Prostate gland (tissue), 2 donors: Measurements from ENCODE around the gene ACOT11. TPM values are rescaled to one million over a fixed set of nuclear protein-coding genes. Genes with fewer than 3 reads are reported as not detected.

Experiments used
- DNase-seq: peaks from one replicate; pipeline ENCODE4 v3.0.0-alpha.2; 2019; ENCODE audit warnings: low spot score
- H3K27ac ChIP-seq, 2 donors: fragments of 200-600 bp; sonication (generic); 2 replicates each; pipeline ENCODE4 v1.5.1; 2017 to 2019
- H3K27me3 ChIP-seq: fragments of 200-600 bp; sonication (generic); replicated peaks from 2 replicates; pipeline ENCODE4 v1.5.1; 2019; ENCODE audit not compliant: insufficient read depth
- H3K36me3 ChIP-seq, 2 donors: fragments of 200-600 bp; sonication (generic); 1 replicate in 1 of 2; 2 replicates in 1 of 2; pipeline versions ENCODE4 v1.5.1 to v1.8.1; 2017 to 2019
- H3K4me1 ChIP-seq: fragments of 200-600 bp; sonication (generic); replicated peaks from 2 replicates; pipeline ENCODE4 v1.5.1; 2019
- H3K4me3 ChIP-seq, 2 donors: fragments of 200-600 bp; sonication (generic); 2 replicates each; pipeline ENCODE4 v1.5.1; 2017 to 2019
- H3K9me3 ChIP-seq: fragments of 200-600 bp; sonication (generic); 2 replicates; pipeline ENCODE4 v1.5.1; 2017
- CTCF ChIP-seq, 4 experiments: fragments of 200-600 bp in 2 of 4; fragments of 450-650 bp in 2 of 4; sonication (generic) in 2 of 4; IDR thresholded peaks; 1 replicate in 3 of 4; 2 replicates in 1 of 4; pipeline ENCODE4 v1.5.1; 2016 to 2019; ENCODE audit warnings: antibody characterized with exemption in 4 of 4, mild to moderate bottlenecking in 2 of 4, moderate library complexity in 2 of 4
- POLR2A ChIP-seq: fragments of 450-650 bp; IDR thresholded peaks from one replicate; pipeline ENCODE4 v1.6.1; 2016; ENCODE audit warnings: antibody characterized with exemption, mild to moderate bottlenecking
- POLR2AphosphoS5 ChIP-seq: sonication (generic); formaldehyde crosslinking; IDR thresholded peaks from one replicate; pipeline ENCODE4 v1.6.1; 2017; ENCODE audit warnings: antibody characterized with exemption
- WGBS: methylation state at CpG from one replicate; pipeline ENCODE4 v1.1.5; 2018; 5-methylcytosine and 5-hydroxymethylcytosine counted together
- intact Hi-C: fragments of 100-400 bp; cut with DNase I; formaldehyde crosslinking; loops from one replicate; pipeline ENCODE4 v1.14.2; 2022
- total RNA-seq, 2 donors: library from RNA; depleted of rRNA; stranded (reverse); fragments of >200 nt; gene quantifications; one replicate each; pipeline ENCODE4 v1.1.0, GENCODE V29; 2016

Gene ACOT11
- total RNA-seq, 2 donors from 2014 or later, result 6.7 to 18.6 TPM

- 66% methylated on average over 2 of the region's 2 CpGs for WGBS
- Histone ChIP-seq H3K36me3 (no peaks in the 10 kb centered on the region), H3K9me3 (no peaks in the 10 kb centered on the region), H3K27ac (no peak overlapping the region), H3K4me3 (no peak overlapping the region), H3K27me3 (no peaks in the 10 kb centered on the region), H3K4me1 (no peaks in the 10 kb centered on the region)
- intact Hi-C loops, result no loop called here
- TF ChIP-seq POLR2AphosphoS5 (no peak), CTCF (IDR thresholded peaks at IDR 0.05) (no peak), POLR2A (no peak)
- DNase-seq, result no peak
These were observed 66.0 kb downstream of the ACOT11 start for GRCh38 chr1:54614024-54614423.

GRCh38 chr1:54614563-54614962 is 66.5 kb downstream of the ACOT11 start:
- TF ChIP-seq CTCF (IDR thresholded peaks at IDR 0.05), result no peak
- TF ChIP-seq POLR2AphosphoS5, result no peak
- no peaks in the 10 kb centered on the region for H3K9me3 ChIP-seq
- DNase-seq, result no peak
- H3K4me1 ChIP-seq, result no peaks in the 10 kb centered on the region
- H3K27ac ChIP-seq, result no peak overlapping the region
- H3K36me3 ChIP-seq, result no peaks in the 10 kb centered on the region
- H3K27me3 ChIP-seq, result no peaks in the 10 kb centered on the region
- intact Hi-C loops, result no loop called here
- H3K4me3 ChIP-seq, result no peak overlapping the region
- 81% methylated on average over 8 of the region's 8 CpGs for WGBS

GRCh38 chr1:54615531-54616279 is 67.7 kb downstream of the ACOT11 start:
- no peaks in the 10 kb centered on the region for H3K27me3 ChIP-seq
- no peaks in the 10 kb centered on the region for H3K4me1 ChIP-seq
- H3K9me3 ChIP-seq, result no peaks in the 10 kb centered on the region
- WGBS, result 28% methylated on average over 9 of the region's 13 CpGs
- H3K4me3 ChIP-seq, result no peak overlapping the region
- no peak overlapping the region for H3K27ac ChIP-seq
- H3K36me3 ChIP-seq, result no peaks in the 10 kb centered on the region
- intact Hi-C loops, result no loop called here
- TF ChIP-seq POLR2A (no peak), POLR2AphosphoS5 (peak; percentile 15), CTCF (IDR thresholded peaks at IDR 0.05) (no peak)
- peak; percentile 56 for DNase-seq

- no peak for DNase-seq
- WGBS, result 72% methylated on average over 8 of the region's 8 CpGs
- no peak overlapping the region for H3K27ac ChIP-seq
These were observed 71.7 kb downstream of the ACOT11 start for GRCh38 chr1:54619749-54620148.

GRCh38 chr1:54623216-54624007 is 75.4 kb downstream of the ACOT11 start, which contains the start of gene FAM151A:
FAM151A (minus strand) TSS chr1:54623525; CDS start chr1:54623395, 130 bp downstream.
- Histone ChIP-seq H3K4me1 (no peaks in the 10 kb centered on the region), H3K36me3 (no peaks in the 10 kb centered on the region), H3K4me3 (no peak within 1 kb of the TSS), H3K27ac (no peak within 1 kb of the TSS), H3K27me3 (no peaks in the 10 kb centered on the region), H3K9me3 (no peaks in the 10 kb centered on the region)
- TF ChIP-seq POLR2AphosphoS5 (no peak), CTCF (IDR thresholded peaks at IDR 0.05) (no peak), POLR2A (no peak)
- no peak for DNase-seq
- intact Hi-C loops, result no loop called here
- 71% methylated on average over 18 of the region's 18 CpGs for WGBS

More at GRCh38 chr1:54619749-54620148, 71.7 kb downstream of the ACOT11 start:
- H3K4me1 ChIP-seq, result no peaks in the 10 kb centered on the region
- no peaks in the 10 kb centered on the region for H3K27me3 ChIP-seq
- no peak for TF ChIP-seq POLR2AphosphoS5
- no peak for TF ChIP-seq POLR2A
- H3K36me3 ChIP-seq, result no peaks in the 10 kb centered on the region
- intact Hi-C loops, result no loop called here
- H3K4me3 ChIP-seq, result no peak overlapping the region
- no peaks in the 10 kb centered on the region for H3K9me3 ChIP-seq
